Mesenteric fat pad (tissue), 1 donor: ENCODE results near the gene BORCS8. TPM values are rescaled to one million over a fixed set of nuclear protein-coding genes. Genes with fewer than 3 reads are reported as not detected.
A peak's percentile ranks its signal among the peaks of the same experiment; 100 is the strongest.
"Not testable (repeated sequence)": the region's sequence is repeated elsewhere in the genome, so short reads cannot be mapped to it uniquely, and the experiment has no call there.

Experiments
- DNase-seq: peaks from one replicate; pipeline ENCODE4 v3.0.0-alpha.2; 2020; ENCODE audit warnings: low spot score
- total RNA-seq: library from RNA; stranded (reverse); fragmentation: NEBNext Ultra II Directional; extraction: Animal tissue kit (Norgen Biotek cat#: 25700); gene quantifications from one replicate; pipeline ENCODE4 v1.2.1, GENCODE V29; 2021
- donor health status: DM: yes; HTN: yes; CAD: no.

Gene BORCS8
- total RNA-seq, 1 donor from 2014 or later: 30.8 TPM

DNA sequence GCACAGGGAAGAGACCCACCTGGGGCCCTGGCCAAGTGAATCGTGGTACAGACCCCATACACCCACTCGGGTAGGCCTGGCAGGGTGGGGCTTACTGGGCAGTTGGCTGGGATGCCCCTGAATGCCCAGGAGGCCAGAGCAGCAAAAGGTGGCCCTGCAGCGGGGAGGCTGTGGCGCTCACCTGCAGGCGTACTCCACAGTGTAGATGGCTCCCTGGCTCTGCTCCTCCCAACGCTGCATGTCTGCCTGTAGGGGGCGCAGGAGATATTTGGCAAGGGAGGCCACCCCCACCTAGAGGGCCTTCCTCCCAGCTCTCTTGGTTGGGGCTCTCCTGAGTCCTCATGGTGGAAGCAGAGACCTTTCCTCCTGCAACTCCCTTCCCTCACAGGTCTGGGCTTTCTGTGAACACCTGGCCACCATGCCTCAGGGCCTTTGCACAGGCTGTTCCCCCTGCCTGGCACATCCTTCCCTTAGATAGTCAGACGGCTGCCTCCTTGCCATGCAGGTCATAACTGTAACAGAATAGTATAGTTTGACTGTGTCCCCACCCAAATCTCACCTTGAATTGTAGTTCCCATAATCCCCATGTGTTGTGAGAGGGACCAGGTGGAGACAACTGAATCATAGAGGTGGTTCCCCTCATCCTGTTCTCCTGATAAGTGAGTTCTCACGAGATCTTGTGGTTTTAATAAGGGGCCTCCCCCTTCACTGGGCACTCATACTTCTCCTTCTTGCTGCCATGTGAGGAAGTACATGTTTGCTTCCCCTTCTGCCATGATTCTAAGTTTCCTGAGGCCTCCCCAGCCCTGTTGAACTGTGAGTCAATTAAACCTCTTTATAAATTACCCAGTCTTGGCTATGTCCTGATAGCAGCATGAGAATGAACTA is 5.9 kb downstream of the BORCS8 start:
- DNase-seq: no peak

DNA sequence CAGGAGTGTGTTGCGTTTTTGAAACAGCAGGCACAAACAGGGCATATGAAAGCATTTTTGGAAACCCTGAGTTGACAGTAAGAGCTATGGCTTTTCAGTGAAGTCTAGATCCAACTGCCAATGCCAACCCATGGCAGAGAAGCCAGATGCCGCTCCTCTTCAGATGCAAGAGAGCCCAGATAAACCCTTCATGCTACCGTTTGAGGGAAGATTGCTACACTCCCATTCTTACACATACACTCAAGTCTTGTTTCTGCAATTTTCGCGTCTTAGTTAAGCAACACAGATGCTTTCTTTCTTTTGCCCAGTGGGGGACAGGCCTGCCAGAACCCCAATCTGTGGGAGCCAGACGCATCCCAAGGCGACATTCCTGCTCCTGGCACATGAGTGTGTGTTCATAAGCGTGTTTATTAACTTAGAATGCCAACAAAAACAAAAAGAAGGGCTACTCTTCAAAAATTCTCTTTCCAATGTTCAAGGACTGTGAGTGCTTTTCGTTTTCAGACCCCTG is 10.4 kb downstream of the BORCS8 start:
- no peak for DNase-seq

DNA sequence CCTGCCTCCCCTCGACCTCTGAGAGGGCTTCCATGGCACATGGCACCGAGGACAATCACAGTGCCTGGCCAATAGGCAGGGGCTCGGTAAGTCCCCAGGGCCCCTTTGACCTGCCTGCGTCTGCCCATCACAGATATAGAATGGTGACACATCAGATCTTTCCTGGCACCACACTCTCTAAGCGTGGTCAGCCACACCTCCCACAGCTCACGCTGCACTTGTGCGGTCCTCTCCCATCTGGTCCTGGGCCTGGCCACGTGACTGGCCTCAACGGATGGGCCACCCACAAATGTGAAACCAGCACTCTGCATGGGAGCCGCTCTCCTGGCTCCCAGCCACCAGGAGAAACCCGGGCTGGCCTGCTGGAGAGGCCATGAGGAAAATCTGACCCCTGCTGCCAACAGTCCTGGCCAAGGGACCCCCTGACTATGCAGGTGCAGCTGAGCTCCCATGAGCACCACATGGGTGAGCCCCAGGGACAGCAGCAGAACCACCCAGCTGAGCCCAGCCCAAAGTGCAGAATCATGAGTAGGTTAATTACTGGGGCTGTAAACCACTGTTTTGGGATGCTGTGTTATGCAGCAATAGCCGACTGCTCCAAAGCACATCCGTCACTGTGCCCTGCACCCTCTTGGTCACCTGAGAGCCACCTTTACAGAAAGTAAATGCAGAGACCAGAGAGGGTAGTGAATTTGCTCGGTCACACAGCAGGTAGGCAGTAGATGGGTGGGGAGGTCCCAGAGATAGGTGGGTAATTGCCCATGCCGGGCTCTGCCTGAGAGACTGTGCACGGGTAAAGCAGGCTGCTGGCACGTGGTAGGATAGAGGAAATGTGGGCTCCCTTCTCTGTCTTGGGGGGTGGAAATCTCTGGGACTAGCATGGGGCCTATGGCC is 12.2 kb downstream of the BORCS8 start:
- DNase-seq: no peak

GRCh38 chr19:19176950-19177349 is 15.0 kb downstream of the BORCS8 start:
- no peak for DNase-seq

- not testable (repeated sequence) for DNase-seq
Observed at GRCh38 chr19:19173243-19173642, 18.7 kb downstream of the BORCS8 start.

- no peak for DNase-seq
Observed at GRCh38 chr19:19171821-19172532, 20.0 kb downstream of the BORCS8 start.

DNA sequence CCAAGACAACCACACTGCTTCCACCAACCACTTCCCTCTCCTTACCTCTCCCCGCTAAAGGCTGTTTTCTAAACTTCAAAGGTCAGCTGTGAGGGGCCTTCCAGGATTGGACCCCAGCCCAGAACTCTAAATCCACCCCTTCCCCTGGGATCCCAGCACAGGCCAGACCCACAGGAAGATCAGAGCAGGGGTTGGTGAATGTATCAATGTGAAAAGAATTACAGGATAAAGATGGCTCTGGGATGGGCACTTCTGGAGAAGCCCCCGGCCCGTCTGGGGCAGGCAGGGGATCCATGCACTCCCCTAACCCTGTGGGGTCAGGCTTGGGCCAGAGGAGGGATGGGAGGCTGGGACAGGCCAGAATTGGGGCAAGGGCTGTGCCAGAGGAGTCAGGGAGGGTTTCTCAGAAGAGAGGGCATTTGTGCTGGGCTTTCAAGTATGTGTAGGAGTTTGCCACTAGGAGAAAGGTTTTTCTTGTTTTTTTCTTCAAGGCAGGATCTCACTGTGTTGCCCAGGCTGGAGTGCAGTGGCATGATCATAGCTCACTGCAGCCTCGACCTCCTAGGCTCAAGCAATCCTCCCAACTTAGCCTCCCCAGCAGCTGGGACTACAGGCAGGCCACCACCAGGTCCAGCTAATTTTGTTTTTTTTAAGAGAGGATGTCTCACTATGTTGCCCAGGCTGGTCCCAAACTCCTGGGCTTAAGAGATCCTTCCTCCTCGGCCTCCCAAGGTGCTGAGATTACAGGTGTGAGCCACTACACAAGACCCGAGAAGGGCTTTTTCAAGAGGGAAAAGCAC is 20.9 kb downstream of the BORCS8 start:
- no peak for DNase-seq

DNA sequence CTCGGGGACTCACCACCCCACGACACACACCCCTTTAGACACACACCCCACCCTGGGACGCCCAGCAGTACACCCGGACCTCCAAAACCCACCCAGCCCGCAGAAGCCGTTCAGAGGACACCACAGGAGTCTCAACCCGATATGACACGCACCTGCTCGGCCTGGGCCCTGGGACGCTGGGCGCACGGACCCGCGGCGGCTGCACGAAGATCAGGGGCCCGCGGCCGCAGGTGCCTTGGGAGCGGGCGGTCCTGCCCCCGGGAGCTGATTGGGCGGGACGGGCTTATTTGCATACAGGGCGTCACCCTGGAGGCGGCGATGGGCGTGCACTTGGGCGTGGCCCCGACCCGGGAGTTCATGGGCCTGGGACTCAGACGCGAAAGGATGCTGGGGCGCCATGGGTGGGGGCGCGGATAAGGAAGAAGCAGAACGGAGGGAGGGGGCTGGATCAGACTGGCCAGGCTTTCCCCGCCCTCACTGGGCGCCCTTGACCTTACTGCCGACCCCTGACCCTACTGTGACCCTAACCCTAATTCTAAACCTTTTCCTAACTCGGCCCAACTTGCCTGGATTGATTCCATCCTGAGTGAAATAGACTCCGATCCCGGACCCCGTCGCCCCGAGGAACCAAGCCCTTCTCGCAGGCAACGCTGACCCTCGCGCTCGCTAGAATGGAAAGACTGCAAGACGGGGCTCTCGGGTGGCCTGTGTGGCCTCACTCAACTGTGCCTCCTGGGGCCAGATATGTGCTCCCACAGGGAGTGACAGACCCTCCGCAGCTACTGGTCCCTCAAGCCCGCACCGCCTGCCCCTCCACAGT is 21.7 kb downstream of the BORCS8 start, which contains the start of gene MEF2B:
TSS of gene MEF2B (minus strand) at position 211 of the 820 bp plus-strand sequence. CDS start 19,528 bp downstream, outside the sequence.
- peak; percentile 91 for DNase-seq

GRCh38 chr19:19169236-19170052 is 22.5 kb downstream of the BORCS8 start:
- DNase-seq: no peak

DNA sequence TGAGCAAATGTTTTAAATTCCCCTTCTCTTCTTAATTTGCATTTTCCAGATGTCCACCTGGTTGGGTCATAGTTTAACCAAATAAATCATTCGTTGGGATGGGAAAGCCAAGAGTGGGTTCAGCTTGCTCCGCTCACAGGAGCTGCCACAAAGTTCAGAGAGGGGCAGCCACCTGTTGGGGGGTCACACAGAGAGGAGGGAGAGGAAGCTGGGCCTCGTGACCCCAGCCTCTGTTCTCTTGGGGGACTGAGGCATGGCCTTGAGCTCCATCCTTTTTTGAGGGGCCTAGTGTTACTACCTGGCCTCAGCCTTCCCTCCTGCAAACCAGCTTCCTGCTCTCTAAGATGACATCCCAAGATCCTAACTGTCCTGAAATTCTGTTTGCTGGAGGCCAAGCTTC is 24.3 kb downstream of the BORCS8 start:
- no peak for DNase-seq

DNA sequence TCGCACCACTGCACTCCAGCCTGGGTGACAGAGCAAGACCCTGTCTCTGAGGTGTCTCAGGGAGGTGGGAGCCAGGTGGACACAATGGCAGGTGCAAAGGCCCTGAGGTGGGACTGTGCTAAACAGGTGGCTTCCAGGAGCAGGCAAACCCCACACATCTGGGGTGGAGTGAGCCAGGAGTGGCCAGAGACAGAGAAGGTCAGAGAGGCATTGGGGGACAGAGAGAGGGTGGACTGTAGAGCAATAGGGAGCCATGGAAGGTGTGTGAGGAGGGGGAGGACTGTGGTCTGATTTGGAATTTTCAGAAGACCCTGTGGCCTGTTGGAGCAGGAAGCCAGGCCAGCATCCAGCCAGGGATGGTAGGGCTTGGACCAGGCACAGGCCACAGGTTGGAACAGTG is 26.6 kb downstream of the BORCS8 start:
- DNase-seq: no peak

GRCh38 chr19:19162495-19162894 is 29.5 kb downstream of the BORCS8 start:
- no peak for DNase-seq

DNA sequence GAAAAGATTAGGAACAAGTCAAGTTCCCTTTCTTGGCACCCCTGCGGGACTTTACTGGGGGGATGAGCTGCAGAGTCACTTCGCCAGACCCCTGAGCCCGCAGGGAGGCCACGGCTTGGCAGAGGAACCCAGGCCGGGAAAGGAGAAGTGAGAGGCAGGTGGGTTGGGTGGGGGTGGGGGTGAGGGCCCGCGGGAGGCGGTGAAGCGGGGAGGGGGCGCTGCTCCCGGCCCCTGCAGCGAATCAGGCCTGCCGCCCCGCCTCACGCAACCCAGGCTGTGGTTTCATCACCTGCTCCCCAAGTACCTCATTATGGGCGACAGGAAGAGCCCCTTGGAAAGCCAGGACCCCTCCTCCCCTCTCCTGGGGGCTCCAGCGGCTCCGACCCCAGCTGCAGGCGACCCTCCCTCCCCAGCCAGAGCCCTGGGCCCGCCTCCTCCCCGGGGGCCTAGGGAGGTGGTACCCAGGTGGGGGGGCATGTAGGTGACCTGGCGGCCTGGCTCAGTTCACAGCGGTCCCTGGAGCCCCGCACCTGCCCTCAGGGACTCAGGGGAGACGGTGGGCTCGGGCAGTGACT is 31.4 kb downstream of the BORCS8 start:
- no peak for DNase-seq

DNA sequence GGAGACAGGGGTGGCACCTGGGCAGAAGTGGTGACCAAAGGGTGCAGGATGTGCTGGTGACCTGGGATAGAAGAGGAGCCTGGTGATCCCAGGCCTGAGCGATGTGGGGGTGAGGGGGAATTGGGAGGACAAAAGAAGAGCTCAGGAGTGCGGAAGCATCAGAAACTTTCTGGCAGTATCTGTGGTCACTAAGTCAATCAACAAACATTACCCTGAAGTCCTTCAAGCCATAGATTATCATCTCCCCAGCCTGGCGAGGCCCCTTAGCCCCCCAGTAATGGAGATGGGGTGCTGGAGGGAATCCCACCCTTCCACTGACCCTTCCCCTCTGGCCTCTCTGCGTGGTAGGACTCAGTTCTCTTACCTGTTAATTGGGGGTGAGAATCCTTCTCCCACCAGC is 32.4 kb downstream of the BORCS8 start:
- DNase-seq: no peak

DNA sequence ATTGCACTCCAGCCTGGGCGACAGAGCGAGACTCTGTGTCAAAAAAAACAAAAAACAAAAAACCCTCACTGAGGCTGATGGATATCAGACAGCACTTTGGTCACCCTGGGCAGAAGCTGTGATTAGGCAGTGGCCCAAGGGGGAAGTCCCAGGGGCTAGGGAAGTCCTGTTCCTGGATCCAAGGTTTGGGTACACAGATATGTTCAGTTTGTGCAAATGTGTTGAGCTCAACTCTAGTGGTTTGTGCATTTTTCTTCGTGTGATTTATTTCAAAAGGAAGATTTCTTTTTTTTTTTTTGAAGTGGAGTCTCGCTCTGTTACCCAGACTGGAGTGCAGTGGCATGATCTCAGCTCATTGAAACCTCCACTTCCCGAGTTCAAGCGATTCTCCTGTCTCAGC is 34.1 kb downstream of the BORCS8 start:
- DNase-seq: no peak

- DNase-seq: no peak
Observed at GRCh38 chr19:19155495-19156219, 36.3 kb downstream of the BORCS8 start.

DNA sequence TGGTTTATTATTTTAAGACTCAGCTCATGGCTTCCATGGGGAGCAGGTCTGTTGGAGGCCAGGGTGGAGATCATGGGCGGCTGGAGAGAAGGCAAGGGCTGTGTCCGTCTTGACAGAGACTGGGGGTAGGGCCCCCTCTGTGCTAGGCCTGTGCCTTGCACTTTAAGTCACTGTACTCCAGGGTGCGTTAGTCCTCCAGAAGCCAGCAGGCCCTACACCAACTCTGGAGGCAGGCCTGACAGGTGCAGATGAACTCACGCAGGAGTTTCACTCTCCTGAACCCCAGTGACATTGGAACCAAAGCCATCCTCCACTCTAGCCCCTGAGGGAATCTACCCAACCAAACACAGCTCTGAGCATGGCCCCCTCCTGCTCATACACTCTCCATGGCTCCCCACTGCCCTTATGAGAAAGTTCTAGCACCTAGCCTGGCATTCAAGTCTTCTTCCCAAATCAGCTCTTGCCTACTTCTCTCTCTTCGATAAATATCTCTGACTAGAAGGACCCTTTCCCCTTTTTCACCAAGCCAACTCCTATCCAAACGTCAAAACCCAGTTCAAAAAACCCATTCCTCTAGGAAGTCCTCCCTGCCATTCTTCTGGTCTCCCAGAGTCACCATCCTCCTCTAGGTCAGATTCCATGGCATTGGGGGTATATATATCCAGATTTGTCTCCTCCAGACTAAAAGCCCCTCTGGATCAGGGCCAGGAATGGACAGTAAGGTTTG is 37.0 kb downstream of the BORCS8 start:
- no peak for DNase-seq
